Measurements from ENCODE around the gene FOXP3. TPM values are rescaled to one million over a fixed set of nuclear protein-coding genes. Genes with fewer than 3 reads are reported as not detected.
"Not testable (repeated sequence)": the region's sequence is repeated elsewhere in the genome, so short reads cannot be mapped to it uniquely, and the experiment has no call there.

Gene FOXP3
- polyA plus RNA-seq (2011; rRNA removed) (0.09 TPM in 1 of 2 replicates, not detected in the other), polyA minus RNA-seq (2011; rRNA and poly(A)+ RNA removed) (0.28 TPM in 1 of 2 replicates, not detected in the other)

- no peaks in the 10 kb centered on the region for H3K9me3 ChIP-seq (ENCODE audit: control insufficient read depth, insufficient read depth, low read length)
- no peak within 1 kb of the TSS for H3K4me3 ChIP-seq (ENCODE audit: low read depth, low read length)
- ChIA-PET POLR2A (no interaction called here), CTCF (no interaction called here)
- peaks cover 2% of the 10 kb centered on the region for H3K27me3 ChIP-seq (ENCODE audit: control insufficient read depth, insufficient read depth, low read length)
- no peak for DNase-seq (ENCODE audit: low read depth, low spot score)
- no peak within 1 kb of the TSS for H3K27ac ChIP-seq (ENCODE audit: low read depth, low read length)
- TF ChIP-seq, protein P1, sequence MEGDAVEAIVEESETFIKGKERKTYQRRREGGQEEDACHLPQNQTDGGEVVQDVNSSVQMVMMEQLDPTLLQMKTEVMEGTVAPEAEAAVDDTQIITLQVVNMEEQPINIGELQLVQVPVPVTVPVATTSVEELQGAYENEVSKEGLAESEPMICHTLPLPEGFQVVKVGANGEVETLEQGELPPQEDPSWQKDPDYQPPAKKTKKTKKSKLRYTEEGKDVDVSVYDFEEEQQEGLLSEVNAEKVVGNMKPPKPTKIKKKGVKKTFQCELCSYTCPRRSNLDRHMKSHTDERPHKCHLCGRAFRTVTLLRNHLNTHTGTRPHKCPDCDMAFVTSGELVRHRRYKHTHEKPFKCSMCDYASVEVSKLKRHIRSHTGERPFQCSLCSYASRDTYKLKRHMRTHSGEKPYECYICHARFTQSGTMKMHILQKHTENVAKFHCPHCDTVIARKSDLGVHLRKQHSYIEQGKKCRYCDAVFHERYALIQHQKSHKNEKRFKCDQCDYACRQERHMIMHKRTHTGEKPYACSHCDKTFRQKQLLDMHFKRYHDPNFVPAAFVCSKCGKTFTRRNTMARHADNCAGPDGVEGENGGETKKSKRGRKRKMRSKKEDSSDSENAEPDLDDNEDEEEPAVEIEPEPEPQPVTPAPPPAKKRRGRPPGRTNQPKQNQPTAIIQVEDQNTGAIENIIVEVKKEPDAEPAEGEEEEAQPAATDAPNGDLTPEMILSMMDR (IDR thresholded peaks at IDR 0.05; ENCODE audit: low read depth, low read length), result no peak
Measured at GRCh38 chrX:49264460-49264859, at the start of gene FOXP3. Gene FOXP3 (minus strand): TSS chrX:49264710. CDS start chrX:49258505, 6,205 bp downstream.

DNA sequence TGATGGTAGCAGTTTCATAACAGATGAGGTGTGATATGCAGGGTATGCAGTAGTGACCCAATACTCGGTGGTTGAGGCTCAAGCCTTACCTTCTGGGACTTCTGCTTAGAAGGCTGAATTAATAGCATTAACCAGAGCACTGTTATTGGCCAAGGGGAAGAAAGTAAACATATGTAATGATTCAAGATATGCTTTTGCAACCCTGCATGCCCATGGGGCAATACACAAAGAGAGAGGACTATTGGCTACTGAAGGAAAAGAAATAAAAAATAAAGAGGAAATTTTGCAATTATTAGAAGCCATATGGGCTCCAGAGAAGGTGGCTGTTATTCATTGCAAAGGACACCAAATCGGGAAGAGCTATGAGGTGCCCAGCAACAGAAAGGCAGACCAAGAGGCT, 47.7 kb upstream of the FOXP3 start:
- H3K27me3 ChIP-seq (ENCODE audit: control insufficient read depth, insufficient read depth, low read length), result no peaks in the 10 kb centered on the region
- no peak overlapping the region for H3K4me3 ChIP-seq (ENCODE audit: low read depth, low read length)
- DNase-seq (ENCODE audit: low read depth, low spot score), result no peak
- TF ChIP-seq, protein P1 (IDR thresholded peaks at IDR 0.05; ENCODE audit: low read depth, low read length), result no peak
- POLR2A ChIA-PET, result no interaction called here
- no peaks in the 10 kb centered on the region for H3K9me3 ChIP-seq (ENCODE audit: control insufficient read depth, insufficient read depth, low read length)
- no peak overlapping the region for H3K27ac ChIP-seq (ENCODE audit: low read depth, low read length)
- CTCF ChIA-PET, result no interaction called here

DNA sequence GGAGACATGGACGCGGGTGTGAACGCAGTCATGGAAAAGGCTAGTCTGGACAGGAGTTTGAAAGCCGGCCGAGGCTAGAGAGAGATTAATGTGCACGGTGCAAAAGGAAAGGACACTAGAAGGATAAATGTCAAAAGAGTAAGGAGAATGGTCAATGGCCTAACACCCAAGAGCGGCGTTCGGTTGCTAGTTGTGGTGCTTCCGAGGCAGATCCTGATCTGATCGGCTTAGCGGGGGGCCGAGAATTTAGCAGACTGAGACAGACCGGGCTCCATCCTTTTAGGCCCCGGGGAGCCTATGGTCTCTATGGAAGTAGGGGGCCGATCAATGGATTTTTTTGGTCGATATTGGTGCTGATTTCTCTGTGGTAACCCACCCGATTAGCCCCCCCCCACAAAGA, 45.9 kb upstream of the FOXP3 start:
- CTCF ChIA-PET, result interaction anchor here (1.2 kb wide), 1 partner anchor 19 kb away, joined by 3 read pairs; no protein-coding TSS in a partner anchor

DNA sequence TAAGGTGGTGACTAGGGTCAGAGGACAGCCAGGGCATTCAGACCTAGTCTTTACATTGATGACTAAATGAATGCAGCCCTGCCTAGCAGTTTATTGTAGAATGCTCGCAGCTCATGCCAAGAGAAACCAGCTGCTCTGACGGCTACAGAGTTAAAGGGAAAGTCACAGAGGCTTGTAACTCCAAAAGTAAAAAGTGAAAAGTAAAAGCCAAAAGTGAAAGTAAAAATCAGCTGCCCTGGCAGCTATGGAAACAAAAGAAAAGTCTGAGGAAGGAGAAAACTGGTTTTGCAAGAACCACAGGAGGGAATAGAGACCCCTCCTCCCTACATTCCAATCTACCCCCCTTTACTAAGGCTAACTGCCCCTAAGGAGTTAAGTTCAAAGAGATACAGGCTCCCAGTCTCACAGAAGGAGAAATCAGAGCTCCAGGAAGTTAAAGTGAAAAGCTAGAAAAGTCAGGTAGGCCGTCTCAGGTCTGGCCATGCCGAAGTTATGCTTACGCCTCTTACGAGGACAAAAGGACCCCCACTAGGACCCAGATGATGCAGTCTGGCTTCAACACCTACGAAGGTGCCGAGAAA, 45.0 kb upstream of the FOXP3 start:
- Histone ChIP-seq H3K4me3 (ENCODE audit: low read depth, low read length) (peak overlapping the region; percentile 25), H3K27me3 (ENCODE audit: control insufficient read depth, insufficient read depth, low read length) (no peaks in the 10 kb centered on the region), H3K27ac (ENCODE audit: low read depth, low read length) (peak overlapping the region; percentile 59), H3K9me3 (ENCODE audit: control insufficient read depth, insufficient read depth, low read length) (no peaks in the 10 kb centered on the region)
- DNase-seq (ENCODE audit: low read depth, low spot score), result no peak
- TF ChIP-seq, protein P1 (IDR thresholded peaks at IDR 0.05; ENCODE audit: low read depth, low read length), result no peak
- CTCF ChIA-PET, result interaction anchor here (1.2 kb wide), 2 partner anchors 18 to 529 kb away, joined by 3 read pairs; no protein-coding TSS in a partner anchor
- POLR2A ChIA-PET, result no interaction called here

More for the DNA sequence above, 45.9 kb upstream of the FOXP3 start:
- POLR2A ChIA-PET, result no interaction called here
- Histone ChIP-seq H3K27me3 (ENCODE audit: control insufficient read depth, insufficient read depth, low read length) (no peaks in the 10 kb centered on the region), H3K9me3 (ENCODE audit: control insufficient read depth, insufficient read depth, low read length) (no peaks in the 10 kb centered on the region), H3K4me3 (ENCODE audit: low read depth, low read length) (no peak overlapping the region), H3K27ac (ENCODE audit: low read depth, low read length) (no peak overlapping the region)
- TF ChIP-seq, protein P1 (IDR thresholded peaks at IDR 0.05; ENCODE audit: low read depth, low read length), result no peak
- DNase-seq (ENCODE audit: low read depth, low spot score), result no peak

DNA sequence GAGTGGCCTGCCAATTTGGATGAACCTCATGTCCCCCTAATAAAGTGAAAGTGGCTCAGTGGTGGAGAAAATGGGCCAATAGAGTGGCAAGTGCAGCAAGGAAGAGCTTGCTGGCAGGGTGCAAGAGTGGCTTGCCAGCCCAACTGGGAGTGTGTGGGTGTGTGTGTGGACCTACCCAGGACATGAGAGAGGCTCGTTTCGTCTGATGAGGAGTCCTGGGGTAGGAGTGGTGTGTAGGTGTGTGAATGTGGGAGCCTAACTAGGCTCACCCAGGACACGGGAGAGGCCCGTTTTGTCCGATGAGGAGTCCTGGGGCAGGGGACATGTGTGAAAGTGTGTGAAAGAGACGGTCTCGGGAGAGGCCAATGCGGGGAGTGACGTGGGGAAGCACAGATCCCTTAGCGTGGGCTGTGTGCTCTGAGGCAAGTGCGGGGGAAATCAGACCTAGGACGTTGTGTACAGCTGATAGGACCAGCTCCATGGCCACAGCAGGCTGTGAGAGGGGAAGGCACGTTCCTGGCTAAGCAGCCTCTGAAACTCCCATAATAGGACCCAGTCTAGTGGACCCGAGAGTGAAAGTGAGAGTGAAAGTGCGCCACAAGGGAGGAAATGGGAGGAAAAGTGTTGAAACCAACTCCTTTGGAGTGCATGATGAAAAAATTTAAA, 44.2 kb upstream of the FOXP3 start:
- no peaks in the 10 kb centered on the region for H3K27me3 ChIP-seq (ENCODE audit: control insufficient read depth, insufficient read depth, low read length)
- ChIA-PET CTCF (interaction anchor here (0.7 to 1.2 kb wide), 2 partner anchors 17 to 530 kb away, joined by 3 to 4 read pairs; no protein-coding TSS in a partner anchor), POLR2A (no interaction called here)
- no peak overlapping the region for H3K27ac ChIP-seq (ENCODE audit: low read depth, low read length)
- H3K4me3 ChIP-seq (ENCODE audit: low read depth, low read length), result no peak overlapping the region
- no peak for DNase-seq (ENCODE audit: low read depth, low spot score)
- no peaks in the 10 kb centered on the region for H3K9me3 ChIP-seq (ENCODE audit: control insufficient read depth, insufficient read depth, low read length)
- TF ChIP-seq, protein P1 (IDR thresholded peaks at IDR 0.05; ENCODE audit: low read depth, low read length), result no peak

- DNase-seq (ENCODE audit: low read depth, low spot score); POLR2A ChIA-PET; H3K9me3 ChIP-seq (ENCODE audit: control insufficient read depth, insufficient read depth, low read length); H3K27ac ChIP-seq (ENCODE audit: low read depth, low read length); CTCF ChIA-PET; H3K4me3 ChIP-seq (ENCODE audit: low read depth, low read length); H3K27me3 ChIP-seq (ENCODE audit: control insufficient read depth, insufficient read depth, low read length): not testable (repeated sequence)
Measured at GRCh38 chrX:49307775-49308174, 43.3 kb upstream of the FOXP3 start.
